CD4-positive, alpha-beta T cell (primary cell): ENCODE data around the gene SPRED2. TPM values are rescaled to one million over a fixed set of nuclear protein-coding genes. Genes with fewer than 3 reads are reported as not detected.

Experiments
- ATAC-seq: fragments of 200-7000 bp; cut with Tn5 transposase; one replicate; pipeline ENCODE4 v1.10.0; 2022; ENCODE audit warnings: mild to moderate bottlenecking; ENCODE audit not compliant: poor library complexity
- CTCF ChIA-PET: fragments of 350-600 bp; sonication (Branson Sonifier 250); formaldehyde crosslinking; loops from one replicate; lab custom pipeline; 2021; ENCODE audit warnings: antibody characterized with exemption, inconsistent platforms; lab: Charles Lee
- POLR2A ChIA-PET: fragments of 350-600 bp; sonication (Branson Sonifier 250); formaldehyde crosslinking; loops from one replicate; lab custom pipeline; 2021; ENCODE audit warnings: antibody characterized with exemption, inconsistent platforms; lab: Charles Lee
- DNase-seq, 14 experiments: peaks; one replicate each; pipeline ENCODE4 v3.0.0-alpha.2; 2013 to 2020; ENCODE audit warnings: mixed read lengths in 2 of 14
- H3K27ac ChIP-seq, 2 donors: one replicate each; pipeline versions ENCODE4 v1.5.1 to v1.7.0; 2013; ENCODE audit warnings: low read length in 2 of 2, low read depth in 1 of 2, mild to moderate bottlenecking in 1 of 2
- H3K27me3 ChIP-seq, 2 experiments: 1 replicate in 1 of 2; 2 replicates in 1 of 2; pipeline versions ENCODE4 v1.6.1 to v1.7.0; 2013; ENCODE audit warnings: low read length in 2 of 2, control low read depth in 1 of 2, mild to moderate bottlenecking in 1 of 2, moderate library complexity in 1 of 2; ENCODE audit not compliant: insufficient read depth in 2 of 2, control insufficient read depth in 1 of 2
- H3K36me3 ChIP-seq: one replicate; pipeline ENCODE4 v1.6.1; 2013; ENCODE audit warnings: low read length, control low read depth; ENCODE audit not compliant: insufficient read depth
- H3K4me1 ChIP-seq: one replicate; pipeline ENCODE4 v1.6.1; 2013; ENCODE audit warnings: low read length, control low read depth; ENCODE audit not compliant: insufficient read depth
- H3K4me3 ChIP-seq: one replicate; pipeline ENCODE4 v1.5.1; 2013; ENCODE audit warnings: mild to moderate bottlenecking, low read length, moderate library complexity
- H3K9me3 ChIP-seq, 2 experiments: 1 replicate in 1 of 2; 2 replicates in 1 of 2; pipeline versions ENCODE4 v1.6.1 to v1.7.0; 2013; ENCODE audit warnings: low read length in 2 of 2, mild to moderate bottlenecking in 2 of 2, control low read depth in 1 of 2, moderate library complexity in 1 of 2; ENCODE audit not compliant: control insufficient read depth in 1 of 2, insufficient read depth in 1 of 2
- H3K27ac Mint-ChIP-seq: one replicate; pipeline ENCODE4 v1.8.0; 2020; ENCODE audit warnings: mixed read lengths
- H3K27me3 Mint-ChIP-seq: one replicate; pipeline ENCODE4 v1.8.0; 2021; ENCODE audit warnings: mixed read lengths
- H3K36me3 Mint-ChIP-seq: one replicate; pipeline ENCODE4 v1.8.0; 2021; ENCODE audit warnings: low read depth, mixed read lengths
- H3K4me1 Mint-ChIP-seq: one replicate; pipeline ENCODE4 v1.8.0; 2021; ENCODE audit warnings: low read depth, mixed read lengths
- H3K4me3 Mint-ChIP-seq: one replicate; pipeline ENCODE4 v1.8.0; 2020; ENCODE audit warnings: mild to moderate bottlenecking, mixed read lengths
- H3K9me3 Mint-ChIP-seq: one replicate; pipeline ENCODE4 v1.8.0; 2020; ENCODE audit warnings: mixed read lengths
- CTCF ChIP-seq: fragments of 200-600 bp; IDR thresholded peaks from one replicate; pipeline ENCODE4 v1.8.0; 2022; ENCODE audit warnings: antibody characterized with exemption, mild to moderate bottlenecking
- intact Hi-C, 2 experiments: fragments of 100-400 bp; cut with DNase I in 1 of 2; cut with micrococcal nuclease in 1 of 2; formaldehyde crosslinking; loops; one replicate each; pipeline versions ENCODE4 v1.15.1 to v1.9.0; 2023 to 2025; cut with DNase I, micrococcal nuclease
- total RNA-seq, 174 experiments: library from RNA in 2 of 174; stranded (reverse) in 2 of 174; gene quantifications; one replicate each; pipeline ENCODE4 v1.2.3 and lab custom pipeline; 2021 to 2026

Gene SPRED2
- total RNA-seq, 2 experiments from 2014 or later, result 2.5 to 2.8 TPM

- H3K36me3 Mint-ChIP-seq, result no peaks in the 10 kb centered on the region
- Histone ChIP-seq H3K9me3 (no peaks in the 10 kb centered on the region), H3K27ac (no peak overlapping the region), H3K4me1 (no peaks in the 10 kb centered on the region), H3K27me3 (peaks cover 6 to 13% of the 10 kb centered on the region in 2 experiments), H3K4me3 (no peak overlapping the region), H3K36me3 (no peaks in the 10 kb centered on the region)
- no peaks in the 10 kb centered on the region for H3K4me1 Mint-ChIP-seq
- peaks cover 34% of the 10 kb centered on the region for H3K27me3 Mint-ChIP-seq
- no peak for TF ChIP-seq CTCF
- ATAC-seq (no peak), DNase-seq (no peak)
- H3K27ac Mint-ChIP-seq, result no peak overlapping the region
- no peak overlapping the region for H3K4me3 Mint-ChIP-seq
- no peaks in the 10 kb centered on the region for H3K9me3 Mint-ChIP-seq
- ChIA-PET POLR2A (no interaction called here), CTCF (no interaction called here)
- intact Hi-C loops, result no loop called here
Measured at GRCh38 chr2:65450810-65451209, 18.4 kb upstream of the SPRED2 start.

- H3K27me3 Mint-ChIP-seq, result peaks cover 34% of the 10 kb centered on the region
- no peak overlapping the region for H3K4me3 Mint-ChIP-seq
- Histone ChIP-seq H3K36me3 (no peaks in the 10 kb centered on the region), H3K27me3 (peaks cover 6 to 11% of the 10 kb centered on the region in 2 experiments), H3K4me3 (no peak overlapping the region), H3K4me1 (no peaks in the 10 kb centered on the region), H3K9me3 (no peaks in the 10 kb centered on the region), H3K27ac (no peak overlapping the region)
- H3K9me3 Mint-ChIP-seq, result no peaks in the 10 kb centered on the region
- DNase-seq, result no peak
- no peak for TF ChIP-seq CTCF
- H3K27ac Mint-ChIP-seq, result no peak overlapping the region
- intact Hi-C loops, result no loop called here
- H3K4me1 Mint-ChIP-seq, result no peaks in the 10 kb centered on the region
- CTCF ChIA-PET, result no interaction called here
- ATAC-seq, result no peak
- POLR2A ChIA-PET, result no interaction called here
- H3K36me3 Mint-ChIP-seq, result no peaks in the 10 kb centered on the region
Measured at GRCh38 chr2:65450393-65450792, 18.0 kb upstream of the SPRED2 start.

- POLR2A ChIA-PET, result no interaction called here
- Histone ChIP-seq H3K4me3 (no peak overlapping the region), H3K9me3 (no peaks in the 10 kb centered on the region), H3K4me1 (no peaks in the 10 kb centered on the region), H3K27me3 (peaks cover 0 to 6% of the 10 kb centered on the region in 2 experiments), H3K36me3 (no peaks in the 10 kb centered on the region), H3K27ac (no peak overlapping the region)
- DNase-seq, result no peak
- Mint-ChIP-seq H3K27me3 (peaks cover 11% of the 10 kb centered on the region), H3K4me3 (no peak overlapping the region), H3K27ac (no peak overlapping the region), H3K4me1 (no peaks in the 10 kb centered on the region), H3K9me3 (no peaks in the 10 kb centered on the region), H3K36me3 (no peaks in the 10 kb centered on the region)
- CTCF ChIA-PET, result no interaction called here
- TF ChIP-seq CTCF, result no peak
- ATAC-seq, result no peak
- intact Hi-C loops, result no loop called here
Measured at GRCh38 chr2:65443509-65444186, 11.2 kb upstream of the SPRED2 start.
